GM23338 (cell line): ENCODE measurements around the gene DGKD. TPM values are rescaled to one million over a fixed set of nuclear protein-coding genes. Genes with fewer than 3 reads are reported as not detected.

ENCODE experiments used
- ATAC-seq: fragments of 200-7000 bp; cut with Tn5 transposase; 3 replicates; pipeline ENCODE4 v1.9.1; 2020
- DNase-seq: peaks from one replicate; pipeline ENCODE4 v3.0.0-alpha.2; 2015; ENCODE audit warnings: low spot score
- H2AFZ ChIP-seq: fragments of 200-600 bp; sonication (generic); 2 replicates; pipeline ENCODE4 v1.8.0; 2016; ENCODE audit warnings: antibody characterized with exemption, mild to moderate bottlenecking, moderate library complexity
- H3F3A ChIP-seq: fragments of 200-600 bp; sonication (generic); replicated peaks from 2 replicates; pipeline ENCODE4 v1.8.0; 2017; ENCODE audit warnings: antibody characterized with exemption, mixed run types, low read depth
- H3K27ac ChIP-seq: fragments of 200-600 bp; sonication (generic); 2 replicates; pipeline ENCODE4 v1.6.1; 2016; ENCODE audit warnings: low read depth
- H3K27me3 ChIP-seq: fragments of 200-600 bp; sonication (generic); 2 replicates; pipeline ENCODE4 v1.8.0; 2016; ENCODE audit warnings: mild to moderate bottlenecking, mixed run types, moderate library complexity; ENCODE audit not compliant: insufficient read depth
- H3K36me3 ChIP-seq: fragments of 200-600 bp; sonication (generic); 2 replicates; pipeline ENCODE4 v1.8.0; 2016; ENCODE audit warnings: mild to moderate bottlenecking; ENCODE audit not compliant: insufficient read depth
- H3K4me1 ChIP-seq: fragments of 200-600 bp; sonication (generic); 2 replicates; pipeline ENCODE4 v1.8.0; 2016; ENCODE audit warnings: mild to moderate bottlenecking, moderate library complexity; ENCODE audit not compliant: insufficient read depth
- H3K4me2 ChIP-seq: fragments of 200-600 bp; sonication (generic); 2 replicates; pipeline ENCODE4 v1.7.1; 2017; ENCODE audit warnings: mixed run types
- H3K4me3 ChIP-seq: fragments of 200-600 bp; sonication (generic); 2 replicates; pipeline ENCODE4 v1.6.1; 2016; ENCODE audit warnings: mixed run types
- H3K79me2 ChIP-seq: fragments of 200-600 bp; sonication (generic); replicated peaks from 2 replicates; pipeline ENCODE4 v1.8.0; 2017; ENCODE audit warnings: mild to moderate bottlenecking; ENCODE audit not compliant: insufficient read depth
- H3K9me2 ChIP-seq: fragments of 200-600 bp; sonication (generic); 2 replicates; pipeline ENCODE4 v1.8.0; 2017; ENCODE audit not compliant: insufficient read depth
- H4K20me1 ChIP-seq: fragments of 200-600 bp; sonication (generic); replicated peaks from 2 replicates; pipeline ENCODE4 v1.8.0; 2017; ENCODE audit warnings: mild to moderate bottlenecking; ENCODE audit not compliant: insufficient read depth
- H3K27ac Mint-ChIP-seq: 2 replicates; pipeline ENCODE4 v1.8.0; 2020; ENCODE audit warnings: inconsistent platforms, mild to moderate bottlenecking, moderate library complexity, mixed read lengths
- H3K27me3 Mint-ChIP-seq: 3 replicates; pipeline ENCODE4 v1.8.0; 2022; ENCODE audit warnings: low read depth, mild to moderate bottlenecking, moderate library complexity, mixed read lengths, inconsistent platforms; ENCODE audit not compliant: insufficient read depth, poor library complexity
- H3K36me3 Mint-ChIP-seq: 3 replicates; pipeline ENCODE4 v1.8.0; 2021; ENCODE audit warnings: low read depth, mild to moderate bottlenecking, inconsistent platforms, moderate library complexity, mixed read lengths
- H3K4me1 Mint-ChIP-seq: 3 replicates; pipeline ENCODE4 v1.8.0; 2020; ENCODE audit warnings: mild to moderate bottlenecking, inconsistent platforms, mixed read lengths
- H3K4me3 Mint-ChIP-seq: 3 replicates; pipeline ENCODE4 v1.8.0; 2021; ENCODE audit warnings: moderate library complexity, mild to moderate bottlenecking, inconsistent platforms, mixed read lengths
- H3K9me3 Mint-ChIP-seq: 3 replicates; pipeline ENCODE4 v1.8.0; 2020; ENCODE audit warnings: moderate library complexity, mild to moderate bottlenecking, inconsistent platforms, mixed read lengths
- CTCF ChIP-seq, 2 experiments: fragments of 200-600 bp in 1 of 2; sonication (generic) in 1 of 2; conservative IDR thresholded peaks; 2 replicates each; pipeline versions ENCODE4 v1.5.1 to v1.6.1; 2016 to 2017; ENCODE audit warnings: antibody characterized with exemption in 2 of 2, low read depth in 2 of 2, mild to moderate bottlenecking in 2 of 2, moderate library complexity in 1 of 2
- ETS1 ChIP-seq: IDR thresholded peaks from 2 replicates; pipeline ENCODE4 v1.6.1; 2016; ENCODE audit warnings: antibody characterized with exemption
- EZH2 ChIP-seq: fragments of 200-600 bp; sonication (generic); IDR thresholded peaks from one replicate; pipeline ENCODE4 v1.8.0; 2017; ENCODE audit warnings: antibody characterized with exemption, mild to moderate bottlenecking, low read depth; ENCODE audit not compliant: unreplicated experiment
- EZH2phosphoT487 ChIP-seq: fragments of 200-600 bp; sonication (generic); IDR thresholded peaks from one replicate; pipeline ENCODE4 v1.8.1; 2018; ENCODE audit warnings: antibody characterized with exemption; ENCODE audit not compliant: unreplicated experiment
- JUNB ChIP-seq: IDR thresholded peaks from one replicate; pipeline ENCODE4 v1.6.1; 2016; ENCODE audit warnings: antibody characterized with exemption; ENCODE audit not compliant: unreplicated experiment
- NANOG ChIP-seq: IDR thresholded peaks from 2 replicates; pipeline ENCODE4 v1.6.1; 2016; ENCODE audit warnings: antibody characterized with exemption, borderline replicate concordance
- POLR2AphosphoS5 ChIP-seq: IDR thresholded peaks from 2 replicates; pipeline ENCODE4 v1.6.1; 2016; ENCODE audit warnings: antibody characterized with exemption, low read depth
- REST ChIP-seq: IDR thresholded peaks from one replicate; pipeline ENCODE4 v1.6.1; 2018; ENCODE audit warnings: antibody characterized with exemption; ENCODE audit not compliant: unreplicated experiment
- STAT1 ChIP-seq: IDR thresholded peaks from one replicate; pipeline ENCODE4 v1.6.1; 2016; ENCODE audit warnings: antibody characterized with exemption; ENCODE audit not compliant: unreplicated experiment
- ZNF114 ChIP-seq: fragments of 250-450 bp; sonication (Bioruptor Pico); IDR thresholded peaks from 2 replicates; pipeline ENCODE4 v1.5.0; 2020; ENCODE audit warnings: mild to moderate bottlenecking, moderate library complexity
- polyA plus RNA-seq: library from polyadenylated mRNA; unstranded; fragments of >200 nt; fragmentation: Nextera tagmentation; extraction: Ambion mirVana; gene quantifications from 2 replicates; pipeline ENCODE4 v1.2.1, GENCODE V29; 2016
- total RNA-seq: library from RNA; depleted of rRNA; stranded (reverse); fragments of >200 nt; shearing (Covaris generic); gene quantifications from 2 replicates; pipeline ENCODE4 v1.2.3, GENCODE V29; 2014
- TF ChIP-seq, protein P1 (sequence below): fragments of 250-450 bp; sonication (Bioruptor Pico); IDR thresholded peaks from 2 replicates; pipeline ENCODE4 v1.5.0; 2020; ENCODE audit warnings: mild to moderate bottlenecking, moderate library complexity

The DGKD gene
- total and polyA plus RNA-seq, 2 experiments from 2014 or later, result 11.1 to 23.4 TPM

DNA sequence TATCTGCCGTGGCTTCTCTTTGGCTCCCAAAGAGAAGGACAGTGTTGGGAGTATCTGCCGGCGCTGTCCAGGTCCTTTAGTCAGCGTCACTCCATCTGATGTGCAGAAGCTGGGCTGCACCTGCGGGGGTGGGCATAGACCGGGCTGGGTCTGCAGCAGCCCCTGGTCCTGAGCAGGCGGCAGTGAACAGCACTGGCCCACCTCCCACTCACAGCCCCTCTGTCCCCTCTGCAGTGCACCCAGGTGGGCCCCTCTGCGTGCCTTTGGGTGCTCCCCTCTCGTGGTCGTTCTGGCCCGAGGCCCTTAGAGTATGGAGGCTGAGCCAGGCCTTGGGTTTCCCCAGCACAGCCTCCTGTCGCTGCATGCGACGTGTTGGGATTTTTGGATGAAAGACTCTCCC, 116.5 kb downstream of the DGKD start (continued):
- TF ChIP-seq, protein P1, sequence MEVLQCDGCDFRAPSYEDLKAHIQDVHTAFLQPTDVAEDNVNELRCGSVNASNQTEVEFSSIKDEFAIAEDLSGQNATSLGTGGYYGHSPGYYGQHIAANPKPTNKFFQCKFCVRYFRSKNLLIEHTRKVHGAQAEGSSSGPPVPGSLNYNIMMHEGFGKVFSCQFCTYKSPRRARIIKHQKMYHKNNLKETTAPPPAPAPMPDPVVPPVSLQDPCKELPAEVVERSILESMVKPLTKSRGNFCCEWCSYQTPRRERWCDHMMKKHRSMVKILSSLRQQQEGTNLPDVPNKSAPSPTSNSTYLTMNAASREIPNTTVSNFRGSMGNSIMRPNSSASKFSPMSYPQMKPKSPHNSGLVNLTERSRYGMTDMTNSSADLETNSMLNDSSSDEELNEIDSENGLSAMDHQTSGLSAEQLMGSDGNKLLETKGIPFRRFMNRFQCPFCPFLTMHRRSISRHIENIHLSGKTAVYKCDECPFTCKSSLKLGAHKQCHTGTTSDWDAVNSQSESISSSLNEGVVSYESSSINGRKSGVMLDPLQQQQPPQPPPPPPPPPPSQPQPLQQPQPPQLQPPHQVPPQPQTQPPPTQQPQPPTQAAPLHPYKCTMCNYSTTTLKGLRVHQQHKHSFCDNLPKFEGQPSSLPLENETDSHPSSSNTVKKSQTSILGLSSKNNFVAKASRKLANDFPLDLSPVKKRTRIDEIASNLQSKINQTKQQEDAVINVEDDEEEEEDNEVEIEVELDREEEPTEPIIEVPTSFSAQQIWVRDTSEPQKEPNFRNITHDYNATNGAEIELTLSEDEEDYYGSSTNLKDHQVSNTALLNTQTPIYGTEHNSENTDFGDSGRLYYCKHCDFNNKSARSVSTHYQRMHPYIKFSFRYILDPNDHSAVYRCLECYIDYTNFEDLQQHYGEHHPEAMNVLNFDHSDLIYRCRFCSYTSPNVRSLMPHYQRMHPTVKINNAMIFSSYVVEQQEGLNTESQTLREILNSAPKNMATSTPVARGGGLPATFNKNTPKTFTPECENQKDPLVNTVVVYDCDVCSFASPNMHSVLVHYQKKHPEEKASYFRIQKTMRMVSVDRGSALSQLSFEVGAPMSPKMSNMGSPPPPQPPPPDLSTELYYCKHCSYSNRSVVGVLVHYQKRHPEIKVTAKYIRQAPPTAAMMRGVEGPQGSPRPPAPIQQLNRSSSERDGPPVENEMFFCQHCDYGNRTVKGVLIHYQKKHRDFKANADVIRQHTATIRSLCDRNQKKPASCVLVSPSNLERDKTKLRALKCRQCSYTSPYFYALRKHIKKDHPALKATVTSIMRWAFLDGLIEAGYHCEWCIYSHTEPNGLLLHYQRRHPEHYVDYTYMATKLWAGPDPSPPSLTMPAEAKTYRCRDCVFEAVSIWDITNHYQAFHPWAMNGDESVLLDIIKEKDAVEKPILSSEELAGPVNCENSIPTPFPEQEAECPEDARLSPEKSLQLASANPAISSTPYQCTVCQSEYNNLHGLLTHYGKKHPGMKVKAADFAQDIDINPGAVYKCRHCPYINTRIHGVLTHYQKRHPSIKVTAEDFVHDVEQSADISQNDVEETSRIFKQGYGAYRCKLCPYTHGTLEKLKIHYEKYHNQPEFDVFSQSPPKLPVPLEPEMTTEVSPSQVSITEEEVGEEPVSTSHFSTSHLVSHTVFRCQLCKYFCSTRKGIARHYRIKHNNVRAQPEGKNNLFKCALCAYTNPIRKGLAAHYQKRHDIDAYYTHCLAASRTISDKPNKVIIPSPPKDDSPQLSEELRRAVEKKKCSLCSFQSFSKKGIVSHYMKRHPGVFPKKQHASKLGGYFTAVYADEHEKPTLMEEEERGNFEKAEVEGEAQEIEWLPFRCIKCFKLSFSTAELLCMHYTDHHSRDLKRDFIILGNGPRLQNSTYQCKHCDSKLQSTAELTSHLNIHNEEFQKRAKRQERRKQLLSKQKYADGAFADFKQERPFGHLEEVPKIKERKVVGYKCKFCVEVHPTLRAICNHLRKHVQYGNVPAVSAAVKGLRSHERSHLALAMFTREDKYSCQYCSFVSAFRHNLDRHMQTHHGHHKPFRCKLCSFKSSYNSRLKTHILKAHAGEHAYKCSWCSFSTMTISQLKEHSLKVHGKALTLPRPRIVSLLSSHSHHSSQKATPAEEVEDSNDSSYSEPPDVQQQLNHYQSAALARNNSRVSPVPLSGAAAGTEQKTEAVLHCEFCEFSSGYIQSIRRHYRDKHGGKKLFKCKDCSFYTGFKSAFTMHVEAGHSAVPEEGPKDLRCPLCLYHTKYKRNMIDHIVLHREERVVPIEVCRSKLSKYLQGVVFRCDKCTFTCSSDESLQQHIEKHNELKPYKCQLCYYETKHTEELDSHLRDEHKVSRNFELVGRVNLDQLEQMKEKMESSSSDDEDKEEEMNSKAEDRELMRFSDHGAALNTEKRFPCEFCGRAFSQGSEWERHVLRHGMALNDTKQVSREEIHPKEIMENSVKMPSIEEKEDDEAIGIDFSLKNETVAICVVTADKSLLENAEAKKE (CRISPR knock-in tag), result no peak
- TF ChIP-seq NANOG, result no peak

- Histone ChIP-seq H3K9me2 (no peaks in the 10 kb centered on the region), H3K79me2 (no peaks in the 10 kb centered on the region), H3K4me3 (no peak overlapping the region), H2AFZ (no peak overlapping the region), H3F3A (no peaks in the 10 kb centered on the region), H3K4me2 (no peak overlapping the region), H3K4me1 (no peaks in the 10 kb centered on the region), H3K27me3 (no peaks in the 10 kb centered on the region), H4K20me1 (no peaks in the 10 kb centered on the region), H3K36me3 (0 out of 2 replicates have a peak, but pooled peaks cover 3% of the 10 kb centered on the region), H3K27ac (no peak overlapping the region)
- no peaks in the 10 kb centered on the region; the same call in 2 of the 3 replicates for H3K4me1 Mint-ChIP-seq
- ATAC-seq (no peak), DNase-seq (no peak)
- H3K27ac Mint-ChIP-seq, result no peak overlapping the region
- peaks cover 1% of the 10 kb centered on the region for H3K27me3 Mint-ChIP-seq
- no peak overlapping the region for H3K4me3 Mint-ChIP-seq
- no peaks in the 10 kb centered on the region; the same call in 2 of the 3 replicates for H3K9me3 Mint-ChIP-seq
- peaks cover 37% of the 10 kb centered on the region for H3K36me3 Mint-ChIP-seq
- TF ChIP-seq ETS1 (no peak), REST (no peak), EZH2 (no peak), JUNB (no peak), STAT1 (no peak), POLR2AphosphoS5 (no peak), ZNF114 (CRISPR knock-in tag) (no peak), CTCF (conservative IDR thresholded peaks at IDR 0.05; ENCODE audit: low read depth in 2 of 2) (no peak), EZH2phosphoT487 (no peak)
These were observed 117.2 kb downstream of the DGKD start for GRCh38 chr2:233471291-233472035.
